Activated CD4-positive, alpha-beta T cell treated with anti-CD3 and anti-CD28 coated beads, Interleukin-2, amount 10 ng/mL, durations not matched to agents 24 days and 14 days (primary cell): ENCODE data around the gene ERCC6. TPM values are rescaled to one million over a fixed set of nuclear protein-coding genes. Genes with fewer than 3 reads are reported as not detected.
A peak's percentile ranks its signal among the peaks of the same experiment; 100 is the strongest.

Experiments
- DNase-seq: peaks from one replicate; pipeline ENCODE4 v3.0.0; 2022
- H3K27ac Mint-ChIP-seq: one replicate; pipeline ENCODE4 v1.8.0; 2022; ENCODE audit warnings: mild to moderate bottlenecking, mixed read lengths
- H3K27me3 Mint-ChIP-seq: one replicate; pipeline ENCODE4 v1.8.0; 2022; ENCODE audit warnings: mixed read lengths
- H3K36me3 Mint-ChIP-seq: one replicate; pipeline ENCODE4 v1.8.0; 2022; ENCODE audit warnings: low read depth, mild to moderate bottlenecking, mixed read lengths
- H3K4me1 Mint-ChIP-seq: one replicate; pipeline ENCODE4 v1.8.0; 2021; ENCODE audit warnings: mixed read lengths
- H3K4me3 Mint-ChIP-seq: one replicate; pipeline ENCODE4 v1.8.0; 2022; ENCODE audit warnings: mild to moderate bottlenecking, moderate library complexity, mixed read lengths
- H3K9me3 Mint-ChIP-seq: one replicate; pipeline ENCODE4 v1.8.0; 2021; ENCODE audit warnings: mixed read lengths
- intact Hi-C: fragments of 100-400 bp; cut with micrococcal nuclease; formaldehyde crosslinking; loops from one replicate; pipeline ENCODE4 v1.15.1; 2023
- total RNA-seq: library from RNA; stranded (reverse); gene quantifications from 2 replicates; pipeline ENCODE4 v1.2.3, GENCODE V29; 2022

The ERCC6 gene
- total RNA-seq = 13.8 and 14.5 TPM in 2 replicates

DNA sequence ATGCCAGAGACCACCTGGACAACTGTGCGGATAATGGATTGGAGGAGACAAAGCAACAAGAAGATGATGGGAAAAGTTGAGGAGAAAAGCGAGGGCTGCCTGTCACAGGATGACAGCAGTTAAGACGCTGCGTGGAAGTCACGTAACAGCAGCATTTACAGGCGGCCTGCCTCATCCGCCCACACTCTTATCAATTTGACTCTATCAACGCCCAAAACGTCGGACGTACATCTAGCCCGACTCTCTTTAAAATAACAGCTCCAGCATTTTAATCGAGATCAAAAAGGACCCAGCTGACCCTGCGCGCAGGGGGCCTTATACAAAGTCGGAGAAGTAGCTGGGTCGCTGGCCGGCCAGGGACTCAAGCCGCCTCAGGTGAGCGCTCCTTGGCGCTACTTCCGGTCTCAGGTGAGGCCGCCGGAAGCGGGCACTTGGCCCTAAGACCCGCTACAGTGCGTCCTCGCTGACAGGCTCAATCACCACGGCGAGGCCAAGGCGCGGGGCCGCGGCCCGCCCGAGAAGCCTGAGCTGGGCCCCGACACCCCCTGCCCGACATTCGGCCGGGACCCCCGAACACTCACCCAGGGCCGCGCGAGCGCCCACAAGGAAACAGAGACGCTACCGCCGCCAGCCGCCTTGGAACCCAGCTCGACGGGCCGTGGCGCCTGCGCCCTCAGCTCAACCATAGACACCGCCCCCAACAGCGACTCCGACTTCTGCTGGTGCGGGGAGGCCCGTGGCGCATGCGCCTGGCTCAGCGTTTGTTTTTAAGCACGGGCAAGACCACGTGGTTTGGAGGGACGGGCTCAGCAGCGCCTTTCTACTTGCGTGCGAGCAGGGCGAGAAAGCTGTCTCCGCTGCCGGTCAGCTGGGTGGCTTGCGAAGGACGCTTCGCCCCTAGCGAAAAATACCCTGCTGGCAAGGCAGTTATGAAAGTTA, at the start of gene ERCC6:
Gene ERCC6 (minus strand): TSS at position 741 of the 939 bp plus-strand sequence.
- H3K4me3 Mint-ChIP-seq = peak within 1 kb of the TSS; percentile 91
- H3K4me1 Mint-ChIP-seq = peaks cover 34% of the 10 kb centered on the region
- intact Hi-C loops = loop anchor here (2.0 kb wide), 2 partner anchors 362 to 1232 kb away; partner anchors contain the start of gene MAPK8
- peak; percentile 98 for DNase-seq
- H3K9me3 Mint-ChIP-seq = peaks cover 2% of the 10 kb centered on the region
- peaks cover 6% of the 10 kb centered on the region for H3K36me3 Mint-ChIP-seq
- H3K27me3 Mint-ChIP-seq = peaks cover 12% of the 10 kb centered on the region
- peak within 1 kb of the TSS; percentile 97 for H3K27ac Mint-ChIP-seq

DNA sequence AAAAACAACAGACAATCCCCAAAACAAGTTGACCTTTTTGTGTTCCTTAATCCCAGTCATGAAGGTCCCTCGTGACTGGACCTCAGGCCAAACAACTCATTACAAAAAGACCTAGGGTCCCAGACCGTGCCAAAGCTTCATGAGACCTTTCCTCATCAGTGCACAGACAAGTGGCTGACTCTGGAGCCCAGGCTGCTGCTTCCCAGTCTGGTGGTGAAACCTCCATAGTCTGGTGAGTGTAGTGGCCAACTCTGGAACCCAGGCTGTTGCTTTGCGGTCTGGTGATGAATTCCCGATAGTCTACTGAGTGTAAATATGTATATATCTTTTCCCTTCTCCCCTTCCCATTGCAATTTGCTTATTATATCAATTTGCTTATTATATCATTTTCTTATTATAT, 49.1 kb upstream of the ERCC6 start:
- no peak overlapping the region for H3K27ac Mint-ChIP-seq
- H3K36me3 Mint-ChIP-seq = no peaks in the 10 kb centered on the region
- intact Hi-C loops = no loop called here
- peaks cover 17% of the 10 kb centered on the region for H3K27me3 Mint-ChIP-seq
- H3K9me3 Mint-ChIP-seq = peaks cover 6% of the 10 kb centered on the region
- peaks cover under 1% of the 10 kb centered on the region for H3K4me1 Mint-ChIP-seq
- no peak for DNase-seq
- no peak overlapping the region for H3K4me3 Mint-ChIP-seq

DNA sequence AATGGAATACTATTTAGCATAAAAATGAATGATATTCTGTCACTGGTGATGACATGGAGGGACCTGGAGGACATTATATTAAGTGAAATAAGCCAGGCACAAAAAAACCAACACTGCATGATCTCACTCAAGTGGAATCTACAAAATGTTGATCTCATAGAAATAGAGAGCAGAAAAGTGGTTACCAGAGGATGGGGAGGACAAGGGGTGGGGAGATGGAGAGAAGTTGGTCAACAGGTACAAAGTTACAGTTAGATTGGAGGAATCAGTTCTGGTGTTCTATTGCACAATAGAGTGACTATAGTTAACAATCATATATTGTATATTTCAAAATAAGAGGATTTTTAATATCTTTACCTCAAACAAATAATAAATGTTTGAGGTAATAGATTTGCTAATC, 46.5 kb upstream of the ERCC6 start:
- Mint-ChIP-seq H3K27ac (no peak overlapping the region), H3K27me3 (peaks cover 23% of the 10 kb centered on the region), H3K9me3 (peaks cover 6% of the 10 kb centered on the region), H3K4me3 (no peak overlapping the region), H3K4me1 (peaks cover 3% of the 10 kb centered on the region), H3K36me3 (no peaks in the 10 kb centered on the region)
- no peak for DNase-seq
- intact Hi-C loops = no loop called here

DNA sequence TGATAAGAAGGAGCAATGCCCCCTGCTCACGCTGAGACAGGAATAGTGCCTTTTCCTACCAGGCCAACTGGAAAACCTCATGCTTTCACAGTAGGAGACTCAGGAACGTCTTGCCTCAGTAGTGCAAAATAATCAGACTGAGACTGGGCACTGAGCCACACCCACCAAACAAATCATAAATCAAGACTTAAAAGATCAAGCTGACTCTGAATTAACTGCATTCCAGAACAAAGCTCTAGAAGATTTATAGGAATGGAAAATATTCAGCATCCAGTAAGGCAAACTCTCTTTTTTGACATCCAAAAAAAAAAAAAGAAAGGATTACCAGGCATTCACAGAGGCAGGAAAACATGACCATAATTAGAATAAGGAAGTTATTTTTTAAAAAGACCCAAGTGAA, 40.7 kb upstream of the ERCC6 start:
- intact Hi-C loops = no loop called here
- no peak overlapping the region for H3K4me3 Mint-ChIP-seq
- peaks cover 17% of the 10 kb centered on the region for H3K27me3 Mint-ChIP-seq
- H3K27ac Mint-ChIP-seq = no peak overlapping the region
- peaks cover 5% of the 10 kb centered on the region for H3K4me1 Mint-ChIP-seq
- no peak for DNase-seq
- no peaks in the 10 kb centered on the region for H3K36me3 Mint-ChIP-seq
- H3K9me3 Mint-ChIP-seq = no peaks in the 10 kb centered on the region

DNA sequence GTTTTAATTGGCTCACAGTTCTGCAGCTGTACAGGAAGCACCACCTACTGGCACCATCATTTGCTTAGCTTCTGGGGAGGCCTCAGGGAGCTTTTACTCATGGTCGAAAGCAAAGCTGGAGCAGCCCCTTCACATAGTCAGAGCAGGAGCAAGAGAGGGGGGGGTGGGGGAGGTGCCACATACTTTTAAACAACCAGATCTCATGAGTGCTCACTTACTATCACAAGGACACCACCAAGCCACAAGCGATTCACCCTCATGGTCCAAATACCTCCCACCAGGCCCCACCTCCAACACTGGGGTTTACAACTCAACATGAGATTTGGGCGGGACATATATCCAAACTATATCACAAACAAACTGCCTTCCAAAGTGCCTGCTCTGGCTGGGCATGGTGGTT, 39.5 kb upstream of the ERCC6 start:
- H3K27me3 Mint-ChIP-seq = peaks cover 12% of the 10 kb centered on the region
- H3K4me1 Mint-ChIP-seq = peaks cover 5% of the 10 kb centered on the region
- no peak overlapping the region for H3K4me3 Mint-ChIP-seq
- no peaks in the 10 kb centered on the region for H3K36me3 Mint-ChIP-seq
- no peak for DNase-seq
- H3K27ac Mint-ChIP-seq = no peak overlapping the region
- no peaks in the 10 kb centered on the region for H3K9me3 Mint-ChIP-seq
- intact Hi-C loops = no loop called here

DNA sequence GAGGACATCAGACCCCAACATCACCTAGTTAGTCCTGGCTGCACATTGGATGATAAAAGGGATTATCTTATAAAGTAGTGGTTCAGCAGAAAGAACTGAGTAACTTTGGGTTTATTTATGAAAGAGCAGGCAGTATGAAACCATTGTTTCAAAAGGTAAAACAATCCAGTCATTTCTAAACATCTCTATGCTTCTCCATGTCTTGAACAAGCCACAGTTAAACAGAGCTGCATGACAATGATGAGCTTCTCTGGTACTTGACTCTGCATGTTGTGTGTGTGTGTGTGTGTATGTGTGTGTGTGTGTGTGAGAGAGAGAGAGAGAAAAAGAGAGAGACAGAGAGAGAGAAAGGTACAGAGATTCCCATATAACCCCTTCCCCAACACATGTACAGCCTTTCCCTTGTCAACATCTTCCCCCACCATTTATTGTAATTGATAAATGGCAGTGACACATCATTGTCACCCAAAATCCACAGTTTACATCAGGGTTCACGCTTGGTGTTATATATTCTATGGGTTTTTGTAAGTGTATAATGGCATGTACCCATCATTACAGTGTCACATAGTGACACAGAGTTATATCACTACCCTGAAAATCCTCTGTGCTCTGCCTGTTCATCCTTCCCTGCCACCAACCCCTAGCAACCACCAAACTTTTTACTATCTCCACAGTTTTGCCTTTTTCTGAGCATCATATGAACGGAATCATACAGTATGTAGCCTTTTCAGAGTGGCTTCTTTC, 38.4 kb upstream of the ERCC6 start:
- no peak overlapping the region for H3K27ac Mint-ChIP-seq
- H3K9me3 Mint-ChIP-seq = no peaks in the 10 kb centered on the region
- no peak for DNase-seq
- H3K36me3 Mint-ChIP-seq = no peaks in the 10 kb centered on the region
- peaks cover 6% of the 10 kb centered on the region for H3K27me3 Mint-ChIP-seq
- peaks cover 5% of the 10 kb centered on the region for H3K4me1 Mint-ChIP-seq
- no peak overlapping the region for H3K4me3 Mint-ChIP-seq
- intact Hi-C loops = no loop called here

DNA sequence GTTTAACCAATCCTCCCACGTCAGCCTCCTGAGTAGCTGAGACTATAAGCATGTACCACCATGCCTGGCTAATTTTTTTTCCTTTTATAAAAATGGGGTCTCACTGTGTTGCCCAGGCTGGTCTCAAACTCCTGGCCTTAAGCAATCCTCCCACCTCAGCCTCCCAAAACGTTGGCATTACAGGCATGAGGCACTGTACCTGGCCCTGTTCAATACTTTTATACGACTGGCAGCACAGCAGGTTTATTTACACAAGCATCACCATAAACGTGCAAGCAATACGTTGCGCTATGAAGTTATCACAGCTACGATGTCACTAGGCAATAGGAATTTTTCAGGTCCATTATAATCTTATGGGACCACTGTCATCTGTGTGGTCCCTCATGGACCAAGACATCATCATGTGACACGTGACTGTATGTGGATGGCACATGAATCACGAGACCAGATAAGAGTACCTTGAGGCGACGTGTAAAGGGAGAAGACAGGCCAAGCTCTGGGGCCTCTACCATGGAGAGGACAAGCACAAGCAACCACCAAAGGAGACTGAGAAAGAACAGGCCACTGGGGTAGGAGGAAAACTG, 36.7 kb upstream of the ERCC6 start:
- DNase-seq = no peak
- peaks cover 2% of the 10 kb centered on the region for H3K4me1 Mint-ChIP-seq
- H3K36me3 Mint-ChIP-seq = no peaks in the 10 kb centered on the region
- intact Hi-C loops = no loop called here
- peaks cover 3% of the 10 kb centered on the region for H3K27me3 Mint-ChIP-seq
- no peak overlapping the region for H3K4me3 Mint-ChIP-seq
- no peaks in the 10 kb centered on the region for H3K9me3 Mint-ChIP-seq
- no peak overlapping the region for H3K27ac Mint-ChIP-seq

DNA sequence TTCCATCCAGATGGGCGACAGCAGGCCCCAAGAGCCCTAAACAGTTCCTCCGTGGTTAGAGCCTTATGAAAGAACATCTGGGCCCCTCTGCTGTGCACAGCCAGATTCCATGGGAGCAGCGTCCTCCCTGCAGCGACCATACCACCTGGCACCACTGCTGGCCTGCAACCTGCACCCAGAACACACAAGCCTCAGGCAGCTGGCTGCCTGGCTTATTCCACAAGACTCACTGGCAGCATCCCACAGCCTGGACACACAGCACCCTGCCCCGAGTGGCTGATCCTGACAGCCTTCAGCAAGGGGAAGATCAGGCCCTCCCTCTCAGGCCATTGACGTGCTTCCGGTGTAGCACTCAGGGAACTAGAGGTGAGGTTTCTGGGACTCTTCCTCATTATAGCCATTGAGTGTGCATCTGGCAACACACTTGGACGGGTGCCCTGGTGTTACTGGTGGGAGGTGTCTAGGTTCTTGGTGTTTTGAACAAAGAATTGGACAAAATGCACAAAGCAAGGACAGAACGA, 33.7 kb upstream of the ERCC6 start:
- Mint-ChIP-seq H3K27me3 (peaks cover 2% of the 10 kb centered on the region), H3K27ac (no peak overlapping the region), H3K9me3 (no peaks in the 10 kb centered on the region), H3K36me3 (no peaks in the 10 kb centered on the region), H3K4me1 (peaks cover 6% of the 10 kb centered on the region), H3K4me3 (no peak overlapping the region)
- intact Hi-C loops = no loop called here
- DNase-seq = no peak

DNA sequence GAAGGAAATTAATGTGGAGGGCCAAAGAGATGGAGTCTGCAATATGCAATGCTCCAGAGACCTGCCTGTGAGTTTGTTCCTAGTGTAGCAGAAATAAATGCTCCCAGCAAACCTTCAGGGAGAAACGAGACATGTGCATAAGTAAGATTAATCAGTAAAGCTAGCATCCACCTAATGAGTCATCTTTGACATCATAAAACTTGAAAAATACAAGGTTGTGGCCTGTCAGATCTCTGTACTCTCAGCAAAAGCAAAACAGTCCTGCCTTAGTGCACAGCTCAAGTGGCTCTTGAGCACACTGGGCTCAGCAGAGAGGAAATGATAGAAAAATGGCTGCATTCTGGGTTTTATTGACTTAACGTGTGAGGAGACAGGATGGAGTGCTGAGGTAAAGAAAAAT, 32.5 kb upstream of the ERCC6 start:
- intact Hi-C loops = no loop called here
- no peaks in the 10 kb centered on the region for H3K9me3 Mint-ChIP-seq
- DNase-seq = no peak
- H3K4me1 Mint-ChIP-seq = peaks cover 4% of the 10 kb centered on the region
- H3K27ac Mint-ChIP-seq = no peak overlapping the region
- H3K4me3 Mint-ChIP-seq = no peak overlapping the region
- H3K27me3 Mint-ChIP-seq = peaks cover 8% of the 10 kb centered on the region
- H3K36me3 Mint-ChIP-seq = no peaks in the 10 kb centered on the region

DNA sequence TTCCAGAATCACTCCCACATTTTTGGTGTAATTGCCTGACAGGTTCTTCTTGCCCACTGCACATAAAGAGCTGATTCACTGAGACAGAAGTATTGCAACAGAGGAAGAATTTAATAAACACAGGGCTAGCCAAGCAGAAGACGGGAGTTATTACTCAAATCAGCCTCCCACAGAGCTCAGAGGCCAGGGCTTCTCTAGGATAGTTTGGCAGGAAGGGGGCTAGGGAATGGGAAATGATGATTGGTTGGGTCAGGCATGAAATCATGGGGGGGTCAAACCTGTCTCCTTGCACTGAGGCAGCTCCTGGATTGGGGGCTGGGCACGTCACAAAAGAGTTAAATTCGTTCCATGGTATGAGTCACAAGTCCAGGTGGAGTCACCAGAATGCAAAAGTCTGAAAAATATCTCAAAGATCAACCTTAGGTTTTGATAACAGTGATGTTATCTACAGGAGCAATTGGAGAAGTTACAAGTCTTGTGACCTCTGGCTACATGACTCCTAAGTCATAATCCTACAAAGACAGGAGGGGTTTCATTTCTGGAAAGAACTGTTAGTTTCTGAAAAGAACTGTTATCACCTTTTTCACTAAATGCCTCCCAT, 30.2 kb upstream of the ERCC6 start:
- Mint-ChIP-seq H3K4me1 (peaks cover 4% of the 10 kb centered on the region), H3K27ac (no peak overlapping the region), H3K36me3 (no peaks in the 10 kb centered on the region), H3K4me3 (no peak overlapping the region), H3K27me3 (peaks cover 12% of the 10 kb centered on the region), H3K9me3 (no peaks in the 10 kb centered on the region)
- DNase-seq = no peak
- intact Hi-C loops = no loop called here

DNA sequence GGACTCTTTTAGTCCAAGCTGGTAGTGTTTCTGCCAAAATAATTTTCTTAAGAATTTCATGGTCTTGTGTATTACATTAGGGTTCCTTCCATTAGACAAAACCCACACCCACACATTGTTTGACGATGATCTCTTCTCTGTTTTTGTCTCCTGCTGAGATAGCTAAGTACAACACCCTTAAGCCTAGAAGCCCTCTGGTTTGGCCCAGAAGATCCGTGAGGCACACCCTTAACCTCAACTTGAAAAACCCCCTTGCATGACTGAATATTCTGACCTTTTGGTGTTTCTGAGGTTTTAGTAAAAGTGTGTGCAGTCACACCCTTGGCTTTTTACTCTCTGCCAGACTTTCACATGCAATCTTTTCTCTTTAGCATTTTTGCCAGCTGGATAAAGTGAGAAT, 29.3 kb upstream of the ERCC6 start:
- no peak overlapping the region for H3K27ac Mint-ChIP-seq
- no peaks in the 10 kb centered on the region for H3K36me3 Mint-ChIP-seq
- intact Hi-C loops = no loop called here
- H3K9me3 Mint-ChIP-seq = no peaks in the 10 kb centered on the region
- H3K4me3 Mint-ChIP-seq = no peak overlapping the region
- peaks cover 14% of the 10 kb centered on the region for H3K27me3 Mint-ChIP-seq
- peaks cover 4% of the 10 kb centered on the region for H3K4me1 Mint-ChIP-seq
- no peak for DNase-seq

DNA sequence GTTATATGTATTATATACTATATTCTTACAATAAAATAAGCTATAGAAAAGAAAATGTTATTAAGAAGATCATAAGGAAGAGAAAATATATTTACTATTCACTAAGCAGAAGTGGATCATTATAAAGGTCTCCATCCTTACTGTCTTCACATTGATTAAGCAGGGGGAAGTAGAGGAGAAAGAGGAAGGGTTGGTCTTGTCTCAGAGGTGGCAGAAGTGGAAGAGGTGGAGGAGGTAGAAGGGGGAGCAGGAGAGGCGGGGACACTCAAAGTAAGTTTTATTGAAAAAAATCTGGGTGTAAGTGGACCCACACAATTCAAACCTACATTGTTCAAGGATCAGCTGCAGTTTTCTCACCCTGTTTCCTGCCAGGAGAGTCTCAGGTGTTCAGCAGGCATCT, 28.9 kb upstream of the ERCC6 start:
- Mint-ChIP-seq H3K27ac (no peak overlapping the region), H3K4me3 (no peak overlapping the region)
- intact Hi-C loops = no loop called here

DNA sequence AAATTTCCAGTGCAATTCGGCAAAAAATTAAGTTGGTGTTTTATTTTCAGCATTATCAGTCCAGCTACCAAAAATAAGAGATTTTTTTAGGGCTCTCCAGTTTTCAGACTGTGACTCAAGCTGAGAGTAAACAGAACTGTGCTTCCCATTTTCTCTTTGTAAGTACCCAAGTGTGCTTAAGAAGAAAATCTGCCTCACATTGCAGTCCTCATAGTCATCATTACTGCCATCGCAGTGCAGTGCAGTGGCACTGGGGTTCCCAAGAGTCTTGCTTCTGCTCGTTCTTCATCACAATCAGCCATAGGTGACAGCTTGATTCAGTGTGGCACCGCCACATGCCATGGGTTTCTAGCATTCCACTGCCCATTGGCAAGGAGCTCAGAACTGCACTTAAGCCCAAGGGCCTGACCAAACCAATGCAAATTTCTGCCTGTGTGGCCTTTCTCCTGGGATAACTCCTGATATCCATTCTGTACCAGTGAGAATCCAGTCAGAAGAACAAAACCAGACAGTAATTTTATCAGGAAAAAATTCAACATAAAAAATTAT, 25.6 kb upstream of the ERCC6 start:
- Mint-ChIP-seq H3K4me3 (no peak overlapping the region), H3K4me1 (peaks cover 3% of the 10 kb centered on the region)

More for the DNA sequence above, 28.9 kb upstream of the ERCC6 start:
- no peak for DNase-seq
- Mint-ChIP-seq H3K27me3 (peaks cover 14% of the 10 kb centered on the region), H3K9me3 (no peaks in the 10 kb centered on the region), H3K4me1 (peaks cover 4% of the 10 kb centered on the region), H3K36me3 (no peaks in the 10 kb centered on the region)

More for the DNA sequence above, 25.6 kb upstream of the ERCC6 start:
- no peaks in the 10 kb centered on the region for H3K36me3 Mint-ChIP-seq
- peaks cover 29% of the 10 kb centered on the region for H3K27me3 Mint-ChIP-seq
- no peak overlapping the region for H3K27ac Mint-ChIP-seq
- H3K9me3 Mint-ChIP-seq = no peaks in the 10 kb centered on the region
- DNase-seq = no peak
- intact Hi-C loops = no loop called here
